HG03097 (cell line): ENCODE measurements around the gene THRA.

Experiments used
- ATAC-seq: cut with Tn5 transposase; IDR thresholded peaks from one replicate; pipeline ENCODE4 v1.9.1; 2021; ENCODE audit not compliant: unreplicated experiment, low FRiP score

The THRA gene

DNA sequence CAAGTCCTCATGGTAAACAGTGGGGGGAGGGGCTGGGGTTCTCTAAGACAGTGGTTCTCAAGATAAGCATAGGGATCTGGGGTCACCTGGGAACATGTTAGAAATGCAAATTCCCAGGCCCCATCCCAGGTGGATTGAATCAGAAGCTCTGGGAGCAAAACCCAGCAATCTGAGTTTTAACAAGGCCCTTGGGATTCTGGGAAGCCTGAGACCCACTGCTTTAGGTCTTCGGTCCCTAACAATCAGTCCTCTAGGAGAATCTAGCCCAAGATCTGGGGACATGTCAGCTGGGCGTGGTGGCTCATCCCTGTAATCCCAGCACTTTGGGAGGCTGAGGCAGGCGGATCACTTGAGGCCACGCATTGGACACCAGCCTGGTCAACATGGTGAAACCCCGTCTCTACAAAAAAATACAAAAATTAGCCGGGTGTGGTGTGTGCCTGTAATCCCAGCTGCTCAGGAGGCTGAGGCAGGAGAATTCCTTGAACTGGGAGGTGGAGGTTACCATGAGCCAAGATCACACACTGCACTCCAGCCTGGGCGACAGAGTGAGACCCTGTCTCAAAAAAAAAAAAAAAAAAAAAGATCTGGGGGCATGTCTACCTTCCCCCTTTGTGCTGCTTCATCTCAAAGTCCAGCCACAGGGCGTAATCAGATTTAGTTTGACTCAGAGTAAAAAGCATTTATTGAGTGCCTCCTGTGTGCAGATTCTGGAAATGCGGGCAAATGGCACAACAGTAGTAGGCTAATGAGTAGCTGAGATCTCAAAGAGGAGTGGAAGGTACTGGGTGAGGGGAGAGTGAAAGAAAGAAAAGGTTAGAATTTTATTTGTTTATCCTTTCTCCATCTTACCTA, 46.4 kb downstream of the THRA start:
- no peak for ATAC-seq

DNA sequence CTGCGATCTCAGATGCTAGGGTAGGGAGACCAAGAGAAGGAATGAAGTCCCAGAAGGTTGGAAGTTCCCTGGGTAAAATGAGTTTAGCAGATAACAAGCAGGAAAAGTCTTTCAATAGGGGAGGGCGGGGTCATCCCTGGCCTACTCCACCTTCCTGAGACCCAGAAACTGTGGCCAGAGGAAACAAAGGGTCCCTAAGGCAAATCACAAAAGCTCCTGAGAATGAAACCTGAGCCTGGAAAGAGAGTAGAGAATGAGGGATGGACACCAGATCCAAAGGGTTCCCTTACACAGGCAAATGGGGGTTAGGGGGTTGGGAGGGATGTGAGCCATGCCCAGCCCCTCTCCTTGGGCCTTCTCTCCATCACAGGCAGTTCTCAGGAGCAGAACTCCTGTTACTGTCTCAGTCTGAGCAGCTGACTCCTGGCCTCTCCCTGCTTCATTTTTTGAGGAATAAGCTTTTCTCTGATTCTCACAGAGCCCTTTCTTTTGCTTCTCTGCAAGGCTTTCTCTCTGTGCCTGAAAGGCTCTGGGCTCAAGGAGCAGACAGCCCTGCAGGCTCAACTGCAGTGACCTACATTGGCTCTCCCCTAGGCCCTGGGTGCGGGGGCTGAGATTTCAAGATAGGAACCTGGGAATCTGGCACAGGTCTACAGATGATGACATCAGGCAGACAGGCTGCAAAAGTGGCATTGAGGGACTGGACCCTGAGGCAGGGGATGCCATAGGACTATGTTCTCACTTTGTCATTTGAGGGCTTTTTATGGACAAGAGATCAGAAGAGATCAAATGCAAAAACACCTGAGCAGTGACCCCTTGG, 47.5 kb downstream of the THRA start:
- ATAC-seq = no peak

DNA sequence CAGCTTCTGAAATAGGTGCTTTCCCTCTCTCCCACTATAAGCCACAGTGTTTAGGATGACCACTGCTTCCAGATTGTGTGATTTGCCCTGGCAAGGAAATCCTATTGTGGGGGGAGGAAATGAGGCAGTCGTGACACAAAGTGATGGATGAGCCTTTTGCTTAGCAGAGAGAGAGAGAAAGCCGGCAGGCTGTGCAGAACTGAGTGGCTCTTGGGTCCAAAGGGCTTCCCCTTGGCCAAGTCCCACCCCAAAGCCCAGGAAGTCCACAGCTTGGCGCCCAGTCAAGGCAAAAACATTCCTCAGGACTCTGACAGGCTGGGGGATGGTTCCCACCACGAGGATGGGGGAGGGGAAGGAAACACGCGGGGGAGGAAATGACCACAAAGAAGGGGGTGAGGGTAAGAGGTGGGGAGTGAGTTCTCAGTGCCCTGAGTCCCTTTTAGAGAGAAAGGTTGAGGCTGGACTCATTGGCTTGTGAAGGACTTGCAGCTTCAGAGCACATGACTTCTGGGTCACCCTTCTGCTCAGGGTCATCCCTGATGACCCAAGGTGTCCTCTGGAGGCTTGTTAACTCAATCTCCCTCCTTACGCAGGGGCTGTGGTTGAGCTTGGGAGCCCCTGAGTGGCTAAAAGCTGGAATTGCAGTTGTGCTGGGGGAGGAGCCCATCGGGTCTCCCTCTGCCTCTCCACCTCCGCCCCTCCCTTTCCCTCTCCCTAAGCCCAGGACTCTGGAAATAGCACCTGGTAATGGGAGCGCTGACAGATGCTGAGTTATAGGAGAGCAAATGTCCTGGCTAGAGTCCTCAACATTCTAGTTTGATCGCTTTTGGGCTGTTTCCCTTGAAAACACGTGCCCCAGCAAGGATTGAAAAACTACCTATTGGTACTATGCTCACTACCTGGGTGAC, 48.7 kb downstream of the THRA start:
- peak; percentile 43 for ATAC-seq

DNA sequence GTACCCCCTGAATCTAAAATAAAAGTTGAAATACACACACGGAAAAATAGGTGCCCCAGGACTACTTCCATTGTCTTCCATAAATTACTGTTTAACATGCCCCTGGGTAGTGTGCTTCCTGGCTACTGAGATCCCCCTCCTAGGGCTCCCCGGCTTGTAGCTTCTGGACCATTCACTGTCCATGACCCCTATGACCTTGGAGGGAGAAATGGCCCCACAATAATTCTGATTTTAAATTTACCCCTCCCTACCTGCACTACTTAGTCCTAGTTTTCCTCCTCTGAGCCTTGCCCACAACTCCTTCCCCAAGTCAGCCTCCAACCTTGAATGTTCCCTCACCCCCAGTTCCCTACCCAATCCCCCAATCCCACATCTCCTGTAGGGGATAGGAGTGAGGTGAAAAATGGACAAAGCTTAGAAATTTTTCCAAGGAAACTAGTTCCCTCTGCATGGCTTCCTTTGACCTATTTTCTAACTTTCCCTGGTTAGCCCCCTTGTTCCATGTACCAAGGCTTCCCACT, 49.5 kb downstream of the THRA start:
- no peak for ATAC-seq

DNA sequence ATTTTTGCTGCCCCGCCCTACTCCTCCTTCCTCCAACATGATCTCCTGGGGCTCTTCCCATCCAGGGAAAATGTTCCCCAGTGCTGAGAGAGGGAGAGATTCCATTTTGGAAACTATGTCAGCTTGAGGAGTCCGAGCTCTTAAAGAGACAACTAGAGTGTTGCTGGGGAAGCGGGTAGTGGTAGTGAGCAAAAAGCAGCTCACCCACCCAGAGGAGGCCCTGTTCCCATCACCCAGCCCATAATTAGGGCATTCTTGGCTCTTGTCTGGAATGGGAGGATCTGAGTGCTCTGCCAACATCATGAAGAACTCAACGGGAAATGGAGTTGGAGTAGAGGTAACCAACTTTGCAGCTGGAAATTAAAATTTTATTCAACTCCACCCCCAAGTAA, 49.9 kb downstream of the THRA start:
- ATAC-seq = no peak

DNA sequence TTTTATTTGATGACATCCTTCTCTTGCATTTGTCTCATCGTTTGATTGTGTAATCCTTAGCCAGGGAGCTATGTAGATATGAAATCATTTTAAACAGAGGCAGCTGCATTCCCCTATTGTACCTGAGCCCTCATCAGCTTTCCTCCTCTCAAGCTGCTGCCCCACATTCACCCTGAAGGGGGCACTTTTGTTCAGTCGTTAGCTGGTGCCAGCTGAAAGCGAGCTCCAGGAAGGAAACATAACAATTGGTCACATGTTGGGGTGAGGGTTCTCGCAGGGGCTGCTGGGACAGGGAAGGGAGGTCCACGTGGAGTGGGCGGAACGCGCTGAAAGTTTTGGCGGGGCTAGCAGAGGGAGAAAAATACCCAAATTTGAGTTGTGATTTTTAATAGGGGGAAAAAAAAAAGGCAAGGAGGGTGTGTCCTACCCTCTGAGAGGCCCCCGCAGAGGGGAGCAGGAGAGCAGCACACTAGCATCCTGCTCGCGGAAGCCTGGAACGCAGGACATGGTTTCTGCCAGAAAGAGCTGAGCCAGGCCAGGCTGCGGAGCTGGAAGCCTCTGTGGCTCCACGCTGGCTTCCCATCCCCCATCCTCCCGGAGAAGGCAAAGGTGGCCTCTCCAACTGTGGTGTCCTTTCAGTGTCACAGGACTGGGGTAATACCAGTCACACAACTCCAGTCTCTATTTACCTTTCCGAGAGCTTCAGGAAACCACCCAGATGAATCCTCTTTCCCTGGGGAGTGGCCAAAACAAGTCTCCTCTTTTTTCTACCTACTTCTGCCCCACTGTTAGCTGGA, 50.5 kb downstream of the THRA start:
- peak; percentile 81 for ATAC-seq

DNA sequence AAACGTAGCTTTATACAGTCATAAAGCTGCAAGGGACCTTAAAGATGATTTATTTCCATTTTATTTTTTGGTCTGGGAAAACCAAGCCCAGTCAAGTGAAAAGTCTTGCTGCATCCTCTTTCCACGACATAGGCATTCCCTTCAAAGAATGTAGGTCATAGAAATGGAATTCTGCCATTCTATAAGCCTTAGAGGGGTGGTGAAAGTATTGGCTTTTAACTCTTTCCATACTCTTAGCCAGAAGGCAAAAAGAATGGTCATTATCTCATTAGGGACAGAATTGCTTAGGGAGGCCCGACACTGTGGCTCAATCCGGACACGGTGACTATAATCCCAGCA, 51.1 kb downstream of the THRA start:
- no peak for ATAC-seq

DNA sequence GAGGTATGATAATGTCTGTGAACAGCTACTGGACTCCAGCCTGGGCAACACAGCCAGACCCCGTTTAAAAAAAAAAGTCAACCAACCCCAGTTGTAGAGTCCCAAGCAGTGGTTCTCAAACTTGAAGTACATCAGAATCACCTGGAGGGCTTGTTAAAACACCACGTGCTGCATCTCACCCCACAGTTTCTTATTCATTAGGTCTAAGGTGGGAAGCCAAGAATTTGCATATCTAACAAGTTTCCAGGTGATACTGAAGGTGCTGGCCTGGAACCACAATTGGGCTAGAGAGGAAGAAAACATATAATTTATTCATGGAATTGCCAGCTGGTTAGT, 52.3 kb downstream of the THRA start:
- ATAC-seq = no peak

DNA sequence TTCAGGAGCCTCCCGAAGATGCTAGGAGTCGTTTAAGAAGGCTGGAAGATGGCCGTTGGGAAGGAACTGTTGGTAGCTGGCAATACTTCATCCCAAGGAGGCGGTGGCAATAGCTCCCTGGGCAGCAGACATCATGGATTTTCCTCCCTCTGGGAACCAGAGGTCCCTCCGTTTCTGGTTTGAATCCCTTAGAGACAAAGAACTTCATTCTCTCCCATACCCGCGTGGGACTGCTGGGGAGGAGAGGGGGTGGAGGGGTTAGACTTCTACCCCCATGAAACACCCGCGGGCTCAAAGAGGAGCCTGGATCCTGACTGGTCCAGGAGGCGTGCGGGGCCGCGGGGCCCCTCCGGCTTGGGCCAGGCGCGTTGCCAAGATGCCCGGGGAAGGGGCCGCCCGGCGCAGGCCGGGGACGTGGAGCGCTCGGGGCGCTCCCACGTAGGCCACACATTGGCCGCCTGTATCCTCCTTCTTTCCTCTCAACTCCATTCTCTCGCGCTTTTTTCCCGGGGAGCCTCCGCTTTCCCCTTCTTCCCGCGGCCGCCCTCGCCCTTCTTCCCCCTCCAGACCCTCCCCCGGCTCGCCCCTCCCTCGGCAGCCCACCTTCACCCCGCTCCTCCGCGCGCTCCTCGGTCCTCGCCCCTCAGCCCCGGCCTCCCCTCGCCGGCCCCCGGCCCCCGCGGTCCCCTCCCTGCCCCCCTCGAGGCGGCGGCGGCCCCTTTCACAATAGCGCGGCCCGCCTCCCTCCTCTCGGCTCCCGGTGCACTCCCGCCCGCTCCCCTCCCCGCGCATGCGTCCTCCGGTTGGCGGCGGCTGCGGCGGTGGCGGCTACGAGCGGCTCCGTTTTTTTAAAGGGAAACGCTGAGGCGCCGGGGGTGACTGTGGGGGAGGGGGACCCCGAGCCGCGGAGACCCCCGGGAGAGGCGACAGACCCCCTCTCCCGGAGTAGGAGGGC, 58.7 kb downstream of the THRA start, which contains the start of gene MSL1:
MSL1 (plus strand) TSS at position 791 of the 955 bp plus-strand sequence. CDS start 642 bp downstream, outside the sequence.
- peak; percentile 52 for ATAC-seq

DNA sequence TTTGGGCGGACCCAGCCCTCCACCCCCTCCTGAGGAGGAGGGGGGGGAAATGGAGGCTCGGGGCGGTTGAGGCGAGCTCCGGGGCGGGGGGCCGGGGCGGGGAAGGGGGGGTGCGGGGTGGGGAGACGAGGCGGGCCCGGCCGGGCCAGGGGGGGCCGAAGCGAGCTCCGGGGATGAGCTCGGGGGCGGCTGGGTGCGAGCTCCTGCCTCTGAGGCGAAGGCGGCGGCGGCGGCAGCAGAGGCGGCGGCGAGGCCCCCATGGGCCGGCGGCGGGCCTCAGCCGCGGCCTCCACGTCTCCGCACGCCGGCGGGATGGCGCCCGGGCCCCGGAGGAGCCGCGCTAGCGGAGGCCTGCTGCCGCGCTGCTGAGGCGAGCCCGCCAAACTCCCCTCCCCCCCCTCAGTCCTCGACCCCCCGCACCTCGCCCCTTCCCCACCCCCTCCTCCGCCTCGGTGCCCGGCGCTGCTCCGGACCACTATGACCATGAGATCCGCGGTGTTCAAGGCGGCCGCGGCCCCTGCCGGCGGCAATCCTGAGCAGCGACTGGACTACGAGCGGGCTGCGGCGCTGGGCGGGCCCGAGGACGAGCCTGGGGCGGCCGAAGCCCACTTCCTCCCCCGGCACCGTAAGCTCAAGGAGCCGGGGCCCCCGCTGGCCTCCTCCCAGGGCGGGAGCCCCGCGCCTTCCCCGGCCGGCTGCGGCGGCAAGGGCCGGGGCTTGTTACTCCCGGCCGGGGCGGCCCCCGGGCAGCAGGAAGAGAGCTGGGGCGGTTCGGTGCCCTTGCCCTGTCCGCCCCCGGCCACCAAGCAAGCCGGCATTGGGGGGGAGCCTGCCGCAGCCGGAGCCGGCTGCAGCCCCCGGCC, 59.6 kb downstream of the THRA start:
- ATAC-seq = peak; percentile 29

DNA sequence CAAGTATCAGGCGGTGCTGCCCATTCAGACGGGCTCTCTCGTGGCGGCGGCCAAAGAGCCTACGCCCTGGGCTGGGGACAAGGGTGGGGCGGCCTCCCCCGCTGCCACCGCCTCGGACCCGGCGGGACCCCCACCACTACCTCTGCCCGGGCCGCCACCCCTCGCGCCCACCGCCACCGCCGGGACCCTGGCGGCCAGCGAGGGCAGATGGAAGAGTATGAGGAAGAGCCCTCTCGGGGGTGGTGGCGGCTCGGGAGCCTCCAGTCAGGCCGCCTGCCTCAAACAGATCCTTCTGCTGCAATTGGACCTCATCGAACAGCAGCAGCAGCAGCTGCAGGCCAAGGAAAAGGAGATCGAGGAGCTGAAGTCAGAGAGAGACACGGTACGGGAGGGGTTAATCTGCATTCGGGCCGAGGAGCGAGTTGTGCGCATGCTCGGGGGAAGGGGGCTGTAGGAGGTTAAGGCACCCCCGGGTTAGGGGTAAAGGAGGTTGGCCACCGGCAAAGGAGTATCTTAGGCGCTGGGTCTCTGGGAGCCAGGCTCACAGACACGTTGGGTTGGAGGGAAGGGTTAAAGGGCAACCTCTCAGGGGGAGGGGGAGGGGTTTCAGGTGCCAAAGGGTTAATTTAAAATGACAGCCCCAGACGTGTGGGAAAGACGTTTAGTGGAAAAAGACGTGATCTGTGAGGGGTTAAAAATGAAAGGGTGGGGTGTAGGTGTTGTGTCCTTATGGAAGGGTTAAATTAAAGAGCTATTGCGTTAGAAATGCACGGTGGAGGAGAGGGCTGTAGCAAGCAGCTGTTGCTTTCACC, 60.4 kb downstream of the THRA start:
- ATAC-seq = peak; percentile 7

DNA sequence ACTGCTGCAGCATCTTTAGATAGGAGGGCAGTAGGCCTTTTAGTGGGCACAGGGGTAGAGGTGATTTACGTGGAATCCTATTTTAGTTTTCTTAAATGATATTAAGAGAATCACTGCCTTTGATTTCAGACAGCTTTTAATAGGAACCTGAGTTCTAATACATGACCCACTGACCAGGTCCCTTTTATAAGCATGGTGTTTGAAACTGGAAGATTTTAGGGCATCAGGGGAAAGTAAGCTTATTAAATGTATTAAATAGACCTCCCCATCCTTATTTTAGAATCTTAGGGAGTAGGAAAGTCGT, 61.0 kb downstream of the THRA start:
- no peak for ATAC-seq

DNA sequence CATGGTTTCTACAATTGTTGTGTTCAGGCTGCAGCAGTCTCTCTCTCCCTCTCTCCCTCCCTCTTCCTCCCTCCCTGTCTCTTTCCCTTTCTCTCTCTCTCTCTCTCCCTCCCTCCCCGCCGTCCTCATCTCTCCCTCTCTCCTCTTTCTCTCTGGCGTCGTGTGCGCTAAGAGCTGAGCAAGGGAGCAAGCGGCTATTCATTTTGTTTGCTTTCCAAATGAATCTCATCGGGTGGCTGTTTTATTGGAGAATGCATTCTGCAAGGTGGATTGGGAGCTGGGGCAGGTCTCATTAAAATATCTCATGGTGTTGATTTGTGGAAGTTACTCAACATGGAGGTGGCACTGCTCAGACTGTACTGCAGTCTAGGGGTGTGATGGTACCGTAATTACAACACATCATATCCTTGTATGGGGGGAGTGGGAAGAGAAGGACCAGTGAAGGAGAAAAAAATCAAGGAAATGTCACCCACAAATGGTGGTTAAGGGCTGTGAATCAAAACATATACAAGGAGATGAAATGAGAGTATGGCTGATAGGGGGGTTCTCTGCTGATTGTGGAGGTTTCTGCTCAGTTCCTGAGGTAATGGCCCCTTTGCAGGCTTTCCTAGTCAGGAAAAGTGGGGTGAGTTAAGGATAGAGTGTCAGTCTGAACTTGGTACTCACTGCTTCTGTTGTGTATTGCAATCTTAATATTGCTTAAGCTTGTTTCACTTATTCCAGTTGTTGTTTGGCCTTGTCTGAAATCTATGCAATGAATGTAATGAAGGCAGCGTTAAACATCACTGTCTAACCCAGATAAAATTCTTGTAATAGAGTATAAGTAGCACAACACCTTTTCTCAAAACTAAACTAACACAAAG, 61.7 kb downstream of the THRA start:
- no peak for ATAC-seq

DNA sequence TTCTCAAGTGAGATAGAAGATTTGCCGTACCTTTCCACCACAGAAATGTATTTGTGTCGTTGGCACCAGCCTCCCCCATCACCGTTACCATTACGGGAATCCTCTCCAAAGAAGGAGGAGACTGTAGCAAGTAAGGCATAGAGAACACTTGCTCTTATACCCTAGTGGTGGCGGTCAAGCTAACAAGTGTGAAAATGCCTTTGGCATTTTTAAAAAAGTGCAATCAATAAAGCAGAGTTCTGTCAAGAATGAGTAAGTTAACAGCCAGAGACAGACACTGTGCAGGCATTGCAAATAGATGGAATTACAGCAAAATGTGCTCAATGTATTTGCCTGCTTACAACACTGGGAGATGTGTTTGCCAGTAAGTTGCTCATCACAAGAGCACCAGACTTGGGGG, 66.7 kb downstream of the THRA start:
- ATAC-seq = no peak

DNA sequence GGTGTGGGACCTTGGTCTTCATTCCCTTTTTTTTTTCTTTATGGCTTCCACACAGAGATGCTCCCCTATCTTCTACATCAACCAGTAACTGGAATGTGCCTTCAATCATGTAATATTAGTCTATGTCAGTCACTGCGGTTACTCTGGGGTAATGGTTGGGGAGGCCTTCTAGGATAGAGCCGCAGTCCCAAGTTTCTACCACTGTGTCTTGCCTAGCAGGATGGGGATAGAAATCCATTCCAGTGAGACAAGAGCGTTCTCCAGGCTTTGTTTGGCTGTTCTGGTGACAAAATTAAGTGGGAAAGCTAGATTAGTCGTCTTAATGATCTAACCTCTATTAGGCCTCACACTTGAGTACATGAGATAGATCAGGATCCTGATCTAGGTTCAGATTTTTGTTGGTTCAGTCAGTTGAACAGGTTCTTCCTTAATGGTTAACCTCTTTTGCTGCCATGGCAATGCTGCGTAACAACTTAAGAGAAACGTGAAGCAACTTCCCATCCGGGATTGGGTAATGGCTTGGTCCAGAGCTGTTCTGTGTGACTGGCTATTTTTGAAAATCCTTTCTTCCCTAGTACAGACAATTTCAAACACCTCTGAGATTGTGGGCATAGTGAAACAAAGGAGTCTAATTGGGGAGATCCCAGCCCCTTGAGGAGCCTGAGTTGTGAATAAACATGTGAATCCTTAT, 67.7 kb downstream of the THRA start:
- no peak for ATAC-seq

DNA sequence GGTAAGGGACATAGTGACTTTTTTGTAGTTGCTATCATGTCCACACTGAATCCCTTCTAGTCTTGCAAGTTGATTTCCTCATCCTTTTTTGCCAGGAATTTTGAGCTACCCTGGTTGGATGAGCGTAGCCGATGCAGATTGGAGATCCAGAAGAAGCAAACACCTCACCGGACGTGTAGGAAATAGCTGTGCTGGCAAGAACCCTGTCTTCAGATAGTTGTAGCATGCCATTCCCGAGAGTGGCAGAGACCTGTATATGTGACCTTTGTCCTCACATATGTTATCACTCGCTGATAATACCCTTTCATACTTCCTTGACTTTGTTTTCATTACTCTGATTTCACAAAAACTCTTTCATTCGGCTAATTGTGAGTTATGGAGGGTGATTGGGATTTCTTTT, 71.4 kb downstream of the THRA start:
- no peak for ATAC-seq
